A172 (cell line): ENCODE measurements around the gene BNIP2. TPM values are rescaled to one million over a fixed set of nuclear protein-coding genes. Genes with fewer than 3 reads are reported as not detected.
"Not testable (repeated sequence)": the region's sequence is repeated elsewhere in the genome, so short reads cannot be mapped to it uniquely, and the experiment has no call there.

ENCODE experiments used
- DNase-seq: peaks from one replicate; pipeline ENCODE4 v3.0.0-alpha.2; 2015; ENCODE audit warnings: low spot score
- total RNA-seq: library from RNA; depleted of rRNA; stranded (reverse); fragments of >200 nt; shearing (Covaris generic); gene quantifications from 2 replicates; pipeline ENCODE4 v1.2.3, GENCODE V29; 2014

The BNIP2 gene
- total RNA-seq, 1 experiment from 2014 or later: 141 TPM

- peak; percentile 30 for DNase-seq
Observed at GRCh38 chr15:59687836-59688235, 1.3 kb downstream of the BNIP2 start.

GRCh38 chr15:59686389-59686788 is 2.7 kb downstream of the BNIP2 start:
- no peak for DNase-seq

GRCh38 chr15:59685737-59686297 is 3.3 kb downstream of the BNIP2 start:
- peak; percentile 8 for DNase-seq

GRCh38 chr15:59680870-59681269 is 8.2 kb downstream of the BNIP2 start:
- no peak for DNase-seq

- DNase-seq: no peak
Observed at GRCh38 chr15:59680346-59680745, 8.8 kb downstream of the BNIP2 start.

GRCh38 chr15:59678620-59679019 is 10.5 kb downstream of the BNIP2 start:
- no peak for DNase-seq

GRCh38 chr15:59678172-59678571 is 10.9 kb downstream of the BNIP2 start:
- no peak for DNase-seq

- DNase-seq: no peak
Observed at GRCh38 chr15:59676565-59676964, 12.6 kb downstream of the BNIP2 start.

GRCh38 chr15:59674361-59674877 is 14.7 kb downstream of the BNIP2 start:
- no peak for DNase-seq

- no peak for DNase-seq
Observed at GRCh38 chr15:59668556-59668955, 20.6 kb downstream of the BNIP2 start.

- no peak for DNase-seq
Observed at GRCh38 chr15:59662260-59662659, 26.9 kb downstream of the BNIP2 start.

GRCh38 chr15:59659366-59659765 is 29.8 kb downstream of the BNIP2 start:
- DNase-seq: no peak

- no peak for DNase-seq
Observed at GRCh38 chr15:59657635-59658125, 31.4 kb downstream of the BNIP2 start.

- peak; percentile 86 for DNase-seq
Observed at GRCh38 chr15:59656897-59657634, 32.1 kb downstream of the BNIP2 start, which contains the start of gene GTF2A2. GTF2A2 (minus strand) TSS chr15:59657515; CDS start chr15:59652277, 5,238 bp downstream.

GRCh38 chr15:59654046-59654445 is 35.1 kb downstream of the BNIP2 start:
- DNase-seq: no peak

- no peak for DNase-seq
Observed at GRCh38 chr15:59649603-59650002, 39.5 kb downstream of the BNIP2 start.

- DNase-seq: no peak
Observed at GRCh38 chr15:59647085-59647484, 42.0 kb downstream of the BNIP2 start.

GRCh38 chr15:59646277-59646676 is 42.8 kb downstream of the BNIP2 start:
- DNase-seq: no peak

- DNase-seq: not testable (repeated sequence)
Observed at GRCh38 chr15:59645812-59646211, 43.3 kb downstream of the BNIP2 start.

GRCh38 chr15:59644756-59645155 is 44.4 kb downstream of the BNIP2 start:
- no peak for DNase-seq

GRCh38 chr15:59642351-59642750 is 46.8 kb downstream of the BNIP2 start:
- no peak for DNase-seq

- not testable (repeated sequence) for DNase-seq
Observed at GRCh38 chr15:59637507-59637906, 51.6 kb downstream of the BNIP2 start.

GRCh38 chr15:59636184-59636583 is 52.9 kb downstream of the BNIP2 start:
- DNase-seq: no peak
